Measurements from ENCODE around the gene RPS27L. TPM values are rescaled to one million over a fixed set of nuclear protein-coding genes. Genes with fewer than 3 reads are reported as not detected.
"Not testable (repeated sequence)": the region's sequence is repeated elsewhere in the genome, so short reads cannot be mapped to it uniquely, and the experiment has no call there.

The RPS27L gene
- total and polyA plus RNA-seq, 4 donors, result 69.6 to 176 (median 84.6) TPM

GRCh38 chr15:63109920-63110319 lies 47.4 kb downstream of the RPS27L start:
- Histone ChIP-seq H3K27me3 (ENCODE audit: control insufficient read depth in 3 of 3, insufficient read depth in 3 of 3, low read length in 2 of 3) (no peaks in the 10 kb centered on the region), H3K27ac (ENCODE audit: low read depth in 1 of 2, low read length in 1 of 2) (no peak overlapping the region), H3K9ac (ENCODE audit: insufficient read depth in 1 of 2, low read length in 2 of 2) (no peak overlapping the region), H3K9me3 (ENCODE audit: control insufficient read depth in 4 of 4, insufficient read depth in 3 of 4, low read length in 3 of 4) (peaks cover 0 to 1% (median 0%) of the 10 kb centered on the region in 4 donors), H3K36me3 (ENCODE audit: control insufficient read depth in 4 of 4, insufficient read depth in 4 of 4, low read length in 4 of 4) (no peaks in the 10 kb centered on the region), H3K4me1 (ENCODE audit: control insufficient read depth in 5 of 5, insufficient read depth in 5 of 5, low read length in 5 of 5) (peaks cover 0 to 7% (median 0%) of the 10 kb centered on the region in 5 donors), H3K4me3 (no peak overlapping the region)
- TF ChIP-seq, protein P1, sequence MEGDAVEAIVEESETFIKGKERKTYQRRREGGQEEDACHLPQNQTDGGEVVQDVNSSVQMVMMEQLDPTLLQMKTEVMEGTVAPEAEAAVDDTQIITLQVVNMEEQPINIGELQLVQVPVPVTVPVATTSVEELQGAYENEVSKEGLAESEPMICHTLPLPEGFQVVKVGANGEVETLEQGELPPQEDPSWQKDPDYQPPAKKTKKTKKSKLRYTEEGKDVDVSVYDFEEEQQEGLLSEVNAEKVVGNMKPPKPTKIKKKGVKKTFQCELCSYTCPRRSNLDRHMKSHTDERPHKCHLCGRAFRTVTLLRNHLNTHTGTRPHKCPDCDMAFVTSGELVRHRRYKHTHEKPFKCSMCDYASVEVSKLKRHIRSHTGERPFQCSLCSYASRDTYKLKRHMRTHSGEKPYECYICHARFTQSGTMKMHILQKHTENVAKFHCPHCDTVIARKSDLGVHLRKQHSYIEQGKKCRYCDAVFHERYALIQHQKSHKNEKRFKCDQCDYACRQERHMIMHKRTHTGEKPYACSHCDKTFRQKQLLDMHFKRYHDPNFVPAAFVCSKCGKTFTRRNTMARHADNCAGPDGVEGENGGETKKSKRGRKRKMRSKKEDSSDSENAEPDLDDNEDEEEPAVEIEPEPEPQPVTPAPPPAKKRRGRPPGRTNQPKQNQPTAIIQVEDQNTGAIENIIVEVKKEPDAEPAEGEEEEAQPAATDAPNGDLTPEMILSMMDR (IDR thresholded peaks at IDR 0.05; ENCODE audit: control extremely low read depth, extremely low read depth), result no peak
- DNase-seq (no peak), ATAC-seq (ENCODE audit: insufficient read depth, low FRiP score) (no peak)
- 92 to 93% methylated on average over 2 of the region's 2 CpGs for WGBS, 2 donors

DNA sequence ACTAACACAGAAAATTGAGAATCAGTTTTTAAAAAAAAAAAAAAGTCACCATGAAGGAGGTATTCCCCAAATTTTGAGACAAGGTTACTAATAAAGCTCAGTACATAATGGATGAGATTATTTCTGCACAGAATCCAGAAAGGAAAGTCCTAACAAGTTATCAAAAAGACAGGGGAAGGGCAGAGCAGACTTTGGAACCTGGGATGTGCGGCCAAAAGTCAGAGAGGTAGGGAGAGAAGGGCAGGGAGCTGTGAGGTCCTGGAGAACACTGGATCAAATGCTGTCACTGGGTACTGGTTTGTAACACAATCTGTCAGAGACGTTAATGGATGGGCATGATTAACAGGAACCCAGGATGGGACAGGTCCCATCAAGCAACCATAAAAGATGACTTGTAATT lies 47.8 kb downstream of the RPS27L start:
- 92 to 100% methylated on average over 2 of the region's 2 CpGs for WGBS, 2 donors
- TF ChIP-seq, protein P1 (IDR thresholded peaks at IDR 0.05; ENCODE audit: control extremely low read depth, extremely low read depth), result no peak
- no peak for ATAC-seq (ENCODE audit: insufficient read depth, low FRiP score)

DNA sequence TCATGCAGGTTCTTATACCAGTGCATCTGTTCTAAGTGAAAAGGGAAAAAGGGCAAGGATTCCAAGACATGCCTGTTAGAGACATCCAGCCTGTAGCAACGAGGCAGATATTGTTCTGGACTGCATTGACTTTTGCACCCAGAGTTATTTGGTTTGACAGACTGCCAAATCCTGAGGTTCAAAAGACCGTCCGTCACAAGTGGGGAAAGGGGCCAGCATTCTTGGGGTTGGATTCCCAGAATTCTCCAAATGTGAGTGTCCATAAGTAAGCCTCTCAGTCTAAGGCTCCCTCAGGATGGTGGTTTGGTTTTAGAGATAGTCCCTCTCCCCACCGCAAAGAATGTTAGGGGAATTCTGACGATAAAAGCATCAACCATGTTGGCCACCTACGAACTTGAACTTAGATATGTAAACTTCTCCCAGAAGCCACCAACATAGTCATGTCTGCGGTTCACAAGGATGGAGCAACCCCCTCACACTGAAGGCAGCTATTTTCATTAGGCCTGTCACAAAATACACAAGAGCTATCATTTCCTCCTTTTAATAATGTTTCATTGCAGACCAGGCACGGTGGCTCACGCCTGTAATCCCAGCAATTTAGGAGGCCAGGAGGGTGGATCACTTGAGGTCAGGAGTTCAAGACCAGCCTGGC lies 49.3 kb downstream of the RPS27L start:
- peak; percentile 35 for ATAC-seq (ENCODE audit: insufficient read depth, low FRiP score)
- WGBS, 2 donors, result 49 to 66% methylated on average over 9 of the region's 9 CpGs

More for the DNA sequence above, 47.8 kb downstream of the RPS27L start:
- Histone ChIP-seq H3K27ac (ENCODE audit: low read depth in 1 of 2, low read length in 1 of 2) (no peak overlapping the region), H3K27me3 (ENCODE audit: control insufficient read depth in 3 of 3, insufficient read depth in 3 of 3, low read length in 2 of 3) (no peaks in the 10 kb centered on the region), H3K4me1 (ENCODE audit: control insufficient read depth in 5 of 5, insufficient read depth in 5 of 5, low read length in 5 of 5) (peaks cover 0 to 7% (median 0%) of the 10 kb centered on the region in 5 donors), H3K9ac (ENCODE audit: insufficient read depth in 1 of 2, low read length in 2 of 2) (no peak overlapping the region), H3K4me3 (no peak overlapping the region), H3K9me3 (ENCODE audit: control insufficient read depth in 4 of 4, insufficient read depth in 3 of 4, low read length in 3 of 4) (peaks cover 0 to 1% (median 0%) of the 10 kb centered on the region in 4 donors), H3K36me3 (ENCODE audit: control insufficient read depth in 4 of 4, insufficient read depth in 4 of 4, low read length in 4 of 4) (no peaks in the 10 kb centered on the region)
- no peak for DNase-seq

DNA sequence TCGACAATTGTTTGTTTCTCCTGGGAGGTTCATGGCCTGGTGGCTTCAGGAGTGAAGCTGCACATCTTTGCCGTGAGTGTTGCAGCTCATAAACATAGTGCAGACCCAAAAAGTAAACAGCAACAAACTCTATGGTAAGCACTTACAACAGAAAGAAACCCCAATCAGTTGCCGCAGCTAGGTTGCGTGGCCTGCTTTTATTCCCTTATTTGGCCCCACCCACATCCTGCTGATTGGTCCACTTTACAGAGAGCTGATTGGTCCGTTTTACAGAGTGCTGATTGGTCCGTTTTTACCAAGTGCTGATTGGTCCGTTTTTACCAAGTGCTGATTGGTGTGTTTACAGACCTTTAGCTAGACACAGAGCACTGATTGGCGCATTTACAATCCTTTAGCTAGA lies 51.9 kb downstream of the RPS27L start:
- DNase-seq, result not testable (repeated sequence)

More for the DNA sequence above, 49.3 kb downstream of the RPS27L start:
- Histone ChIP-seq H3K9me3 (ENCODE audit: control insufficient read depth in 4 of 4, insufficient read depth in 3 of 4, low read length in 3 of 4) (no peaks in the 10 kb centered on the region), H3K36me3 (ENCODE audit: control insufficient read depth in 4 of 4, insufficient read depth in 4 of 4, low read length in 4 of 4) (no peaks in the 10 kb centered on the region), H3K4me1 (ENCODE audit: control insufficient read depth in 5 of 5, insufficient read depth in 5 of 5, low read length in 5 of 5) (peaks cover 0 to 7% (median 0%) of the 10 kb centered on the region in 5 donors), H3K27ac (ENCODE audit: low read depth in 1 of 2, low read length in 1 of 2) (peak overlapping the region in 1 of 2 donors; percentile 13), H3K27me3 (ENCODE audit: control insufficient read depth in 3 of 3, insufficient read depth in 3 of 3, low read length in 2 of 3) (no peaks in the 10 kb centered on the region), H3K4me3 (no peak overlapping the region), H3K9ac (ENCODE audit: insufficient read depth in 1 of 2, low read length in 2 of 2) (no peak overlapping the region)
- DNase-seq, result peak; percentile 81 to 91 (median 90)
- TF ChIP-seq, protein P1 (IDR thresholded peaks at IDR 0.05; ENCODE audit: control extremely low read depth, extremely low read depth), result no peak

More for the DNA sequence above, 51.9 kb downstream of the RPS27L start:
- not testable (repeated sequence) for H3K9me3 ChIP-seq (ENCODE audit: control insufficient read depth in 4 of 4, insufficient read depth in 3 of 4, low read length in 3 of 4); ATAC-seq (ENCODE audit: insufficient read depth, low FRiP score); H3K9ac ChIP-seq (ENCODE audit: insufficient read depth in 1 of 2, low read length in 2 of 2); H3K27ac ChIP-seq (ENCODE audit: low read depth in 1 of 2, low read length in 1 of 2); H3K4me1 ChIP-seq (ENCODE audit: control insufficient read depth in 5 of 5, insufficient read depth in 5 of 5, low read length in 5 of 5); H3K4me3 ChIP-seq; H3K27me3 ChIP-seq (ENCODE audit: control insufficient read depth in 3 of 3, insufficient read depth in 3 of 3, low read length in 2 of 3); H3K36me3 ChIP-seq (ENCODE audit: control insufficient read depth in 4 of 4, insufficient read depth in 4 of 4, low read length in 4 of 4)
- WGBS, 2 donors, result 65 to 83% methylated on average over 8 of the region's 8 CpGs
